GM18526 (cell line): ENCODE results near the gene NAXD.

ENCODE experiments used
- POLR2A ChIP-seq: IDR thresholded peaks from 3 replicates; pipeline ENCODE4 v1.6.1; 2011; ENCODE audit not compliant: insufficient read length; ENCODE audit errors: extremely low read depth

The NAXD gene

GRCh38 chr13:110685305-110686020 is 70.1 kb downstream of the NAXD start:
- TF ChIP-seq POLR2A, result no peak

- TF ChIP-seq POLR2A, result no peak
These were observed 72.4 kb downstream of the NAXD start for GRCh38 chr13:110687736-110688135.

GRCh38 chr13:110689041-110689440 is 73.7 kb downstream of the NAXD start:
- TF ChIP-seq POLR2A, result no peak
